Smooth muscle cell (in vitro differentiated cells): ENCODE data around the gene CILP. TPM values are rescaled to one million over a fixed set of nuclear protein-coding genes. Genes with fewer than 3 reads are reported as not detected.
A peak's percentile ranks its signal among the peaks of the same experiment; 100 is the strongest.
"Not testable (repeated sequence)": the region's sequence is repeated elsewhere in the genome, so short reads cannot be mapped to it uniquely, and the experiment has no call there.

Source experiments
- DNase-seq: peaks from one replicate; lab custom pipeline; 2025; ENCODE audit not compliant: unreplicated experiment; lab: John Stamatoyannopoulos, UW
- H2AFZ ChIP-seq: fragments of 200-600 bp; sonication (generic); 2 replicates; pipeline ENCODE4 v1.6.0; 2016; ENCODE audit warnings: antibody characterized with exemption, low read depth, mild to moderate bottlenecking
- H3F3A ChIP-seq: fragments of 200-600 bp; sonication (generic); 2 replicates; pipeline ENCODE4 v1.6.0; 2017; ENCODE audit warnings: antibody characterized with exemption, low read depth
- H3K27ac ChIP-seq: fragments of 200-600 bp; sonication (generic); 2 replicates; pipeline ENCODE4 v1.5.1; 2016; ENCODE audit warnings: low read depth, mild to moderate bottlenecking
- H3K27me3 ChIP-seq: fragments of 200-600 bp; sonication (generic); 2 replicates; pipeline ENCODE4 v1.6.1; 2016; ENCODE audit warnings: low read depth, mild to moderate bottlenecking
- H3K36me3 ChIP-seq: fragments of 200-600 bp; sonication (generic); 2 replicates; pipeline ENCODE4 v1.5.1; 2016; ENCODE audit warnings: low read depth
- H3K4me1 ChIP-seq: fragments of 200-600 bp; sonication (generic); 2 replicates; pipeline ENCODE4 v1.5.1; 2016; ENCODE audit warnings: low read depth
- H3K4me2 ChIP-seq: fragments of 200-600 bp; sonication (generic); 2 replicates; pipeline ENCODE4 v1.6.0; 2016; ENCODE audit warnings: mild to moderate bottlenecking
- H3K4me3 ChIP-seq: fragments of 200-600 bp; sonication (generic); 2 replicates; pipeline ENCODE4 v1.5.1; 2016; ENCODE audit warnings: mild to moderate bottlenecking
- H3K79me2 ChIP-seq: fragments of 200-600 bp; sonication (generic); 2 replicates; pipeline ENCODE4 v1.6.0; 2016; ENCODE audit warnings: low read depth, mild to moderate bottlenecking
- H3K9ac ChIP-seq: fragments of 200-600 bp; sonication (generic); 2 replicates; pipeline ENCODE4 v1.6.0; 2016; ENCODE audit warnings: low read depth
- H3K9me3 ChIP-seq: fragments of 200-600 bp; sonication (generic); replicated peaks from 2 replicates; pipeline ENCODE4 v1.5.1; 2016; ENCODE audit warnings: low read depth
- H4K20me1 ChIP-seq: fragments of 200-600 bp; sonication (generic); 2 replicates; pipeline ENCODE4 v1.6.0; 2016; ENCODE audit warnings: low read depth
- CTCF ChIP-seq: fragments of 200-600 bp; sonication (generic); IDR thresholded peaks from 2 replicates; pipeline ENCODE4 v1.5.1; 2017; ENCODE audit warnings: borderline replicate concordance, mild to moderate bottlenecking, antibody characterized with exemption; ENCODE audit not compliant: insufficient read depth, poor library complexity, severe bottlenecking
- WGBS: methylation state at CpG from one replicate; pipeline ENCODE4 v1.1.7; 2016; ENCODE audit warnings: low lambda C conversion rate; 5-methylcytosine and 5-hydroxymethylcytosine counted together
- polyA plus RNA-seq: library from polyadenylated mRNA; unstranded; fragments of >200 nt; fragmentation: Nextera tagmentation; extraction: Ambion mirVana; gene quantifications from 2 replicates; pipeline ENCODE4 v1.2.1, GENCODE V29; 2016
- total RNA-seq: library from RNA; depleted of rRNA; stranded (reverse); fragments of >200 nt; gene quantifications from 2 replicates; pipeline ENCODE4 v1.2.3, GENCODE V29; 2014

Gene CILP
- total and polyA plus RNA-seq, 2 experiments from 2014 or later, result 84.4 to 125 TPM

GRCh38 chr15:65183865-65184159 is 27.5 kb downstream of the CILP start:
- Histone ChIP-seq H3K4me1 (peaks cover 7% of the 10 kb centered on the region), H3K4me3 (peak overlapping the region; percentile 79), H3K9me3 (no peaks in the 10 kb centered on the region), H3K27ac (peak overlapping the region; percentile 89), H3F3A (peaks cover 3% of the 10 kb centered on the region), H3K27me3 (no peaks in the 10 kb centered on the region), H4K20me1 (peaks cover 39% of the 10 kb centered on the region), H3K79me2 (peaks cover 60% of the 10 kb centered on the region), H3K36me3 (peaks cover 10% of the 10 kb centered on the region), H3K4me2 (peak overlapping the region; percentile 92), H3K9ac (peak overlapping the region; percentile 92), H2AFZ (peak overlapping the region; percentile 88)
- no peak for DNase-seq
- WGBS, result 37% methylated on average over 4 of the region's 4 CpGs
- TF ChIP-seq CTCF, result no peak

GRCh38 chr15:65182538-65182937 is 28.7 kb downstream of the CILP start:
- no peak for TF ChIP-seq CTCF
- Histone ChIP-seq H3K27me3 (no peaks in the 10 kb centered on the region), H3K79me2 (peaks cover 71% of the 10 kb centered on the region), H3K9ac (no peak overlapping the region), H3K27ac (no peak overlapping the region), H3K36me3 (peaks cover 17% of the 10 kb centered on the region), H3K4me2 (peak overlapping the region; percentile 92), H3K4me1 (peaks cover 7% of the 10 kb centered on the region), H4K20me1 (peaks cover 47% of the 10 kb centered on the region), H3K4me3 (peak overlapping the region; percentile 15), H3K9me3 (no peaks in the 10 kb centered on the region), H2AFZ (no peak overlapping the region), H3F3A (peaks cover 3% of the 10 kb centered on the region)
- WGBS, result 92% methylated on average over 4 of the region's 4 CpGs
- DNase-seq, result no peak

- peaks cover 76% of the 10 kb centered on the region for H3K79me2 ChIP-seq
- H3K4me2 ChIP-seq, result peak overlapping the region; percentile 92
- peak overlapping the region; percentile 15 for H3K4me3 ChIP-seq
- H3F3A ChIP-seq, H3K27ac ChIP-seq, DNase-seq, H2AFZ ChIP-seq, H3K9me3 ChIP-seq, H3K4me1 ChIP-seq, H3K27me3 ChIP-seq, H3K9ac ChIP-seq: not testable (repeated sequence)
- 99% methylated on average over 15 of the region's 15 CpGs for WGBS
- H3K36me3 ChIP-seq, result peaks cover 21% of the 10 kb centered on the region
- H4K20me1 ChIP-seq, result peaks cover 51% of the 10 kb centered on the region
Measured at GRCh38 chr15:65181582-65182353, 29.5 kb downstream of the CILP start.

GRCh38 chr15:65180167-65180566 is 31.1 kb downstream of the CILP start:
- H3K9ac ChIP-seq, result no peak overlapping the region
- H3F3A ChIP-seq, result peaks cover 3% of the 10 kb centered on the region
- 91% methylated on average over 3 of the region's 3 CpGs for WGBS
- no peak overlapping the region for H3K4me3 ChIP-seq
- H3K4me2 ChIP-seq, result no peak overlapping the region
- no peaks in the 10 kb centered on the region for H3K9me3 ChIP-seq
- H3K36me3 ChIP-seq, result peaks cover 21% of the 10 kb centered on the region
- no peak overlapping the region for H3K27ac ChIP-seq
- peaks cover 61% of the 10 kb centered on the region for H4K20me1 ChIP-seq
- no peak for TF ChIP-seq CTCF
- no peaks in the 10 kb centered on the region for H3K27me3 ChIP-seq
- peaks cover 7% of the 10 kb centered on the region for H3K4me1 ChIP-seq
- no peak for DNase-seq
- H3K79me2 ChIP-seq, result peaks cover 82% of the 10 kb centered on the region
- no peak overlapping the region for H2AFZ ChIP-seq
